Measurements from ENCODE around the gene KMT5B.
A peak's percentile ranks its signal among the peaks of the same experiment; 100 is the strongest.
"Not testable (repeated sequence)": the region's sequence is repeated elsewhere in the genome, so short reads cannot be mapped to it uniquely, and the experiment has no call there.

Gene KMT5B

GRCh38 chr11:68213135-68213515 lies at the start of gene KMT5B:
Gene KMT5B, minus strand, starts transcription at chr11:68213296. Its CDS starts 23,220 bp downstream, at chr11:68190076.
- DNase-seq (ENCODE audit: low read depth) = no peak

DNA sequence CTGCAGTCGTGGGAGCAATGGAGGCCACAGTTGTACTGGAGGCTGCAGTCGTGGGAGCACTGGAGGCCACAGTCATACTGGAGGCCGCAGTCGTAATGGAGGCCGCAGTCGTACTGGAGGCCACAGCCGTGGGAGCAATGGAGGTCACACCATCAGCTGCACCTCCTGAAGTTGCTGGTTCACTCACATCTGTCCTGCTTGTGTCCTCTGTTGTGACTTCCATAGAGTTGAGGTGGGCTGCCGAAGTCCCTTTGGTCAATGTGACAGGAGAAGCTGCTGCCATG lies 49.4 kb upstream of the KMT5B start:
- no peak for DNase-seq (ENCODE audit: low read depth)

- no peak for DNase-seq (ENCODE audit: low read depth)
Measured at GRCh38 chr11:68261749-68262543, 48.9 kb upstream of the KMT5B start.

DNA sequence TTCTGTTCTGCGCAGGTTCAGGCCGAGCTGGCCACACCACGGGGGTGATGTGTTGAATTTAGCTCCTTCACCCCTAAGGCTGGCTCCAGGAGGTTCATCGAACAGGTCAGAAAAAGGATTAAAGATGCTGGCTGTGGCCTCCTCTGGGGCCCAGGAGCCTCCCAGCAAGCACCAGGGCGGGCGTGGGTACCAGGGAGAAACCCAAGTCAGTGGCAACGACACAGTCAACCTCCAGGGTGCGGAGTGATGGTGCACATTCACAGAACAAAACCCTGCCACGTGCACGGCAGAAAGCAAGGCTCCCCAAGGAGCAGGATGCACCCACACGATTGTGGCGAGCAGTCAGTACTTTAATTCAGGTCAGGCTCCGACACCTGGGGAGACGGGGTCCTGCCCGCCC lies 47.9 kb upstream of the KMT5B start:
- no peak for DNase-seq (ENCODE audit: low read depth)

DNA sequence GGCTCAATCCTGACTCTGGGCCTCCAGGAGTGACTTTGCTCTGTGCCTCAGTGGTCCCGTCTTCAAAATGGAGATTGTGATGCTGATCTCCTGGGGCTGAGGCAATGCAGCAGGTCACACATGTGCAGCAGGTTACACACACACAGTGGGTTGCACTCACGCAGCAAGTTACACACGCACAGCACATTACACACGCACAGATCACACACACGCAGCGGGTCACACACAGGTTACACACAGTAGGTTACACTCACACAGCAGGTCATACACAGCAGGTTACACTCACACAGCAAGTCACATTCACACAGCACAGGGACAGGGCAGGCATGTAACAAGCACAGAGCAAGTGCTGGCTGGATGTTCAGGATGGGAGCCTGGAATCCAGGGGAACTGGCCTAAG lies 47.4 kb upstream of the KMT5B start:
- DNase-seq (ENCODE audit: low read depth) = no peak

GRCh38 chr11:68259122-68259959 lies 46.2 kb upstream of the KMT5B start:
- DNase-seq (ENCODE audit: low read depth) = no peak

DNA sequence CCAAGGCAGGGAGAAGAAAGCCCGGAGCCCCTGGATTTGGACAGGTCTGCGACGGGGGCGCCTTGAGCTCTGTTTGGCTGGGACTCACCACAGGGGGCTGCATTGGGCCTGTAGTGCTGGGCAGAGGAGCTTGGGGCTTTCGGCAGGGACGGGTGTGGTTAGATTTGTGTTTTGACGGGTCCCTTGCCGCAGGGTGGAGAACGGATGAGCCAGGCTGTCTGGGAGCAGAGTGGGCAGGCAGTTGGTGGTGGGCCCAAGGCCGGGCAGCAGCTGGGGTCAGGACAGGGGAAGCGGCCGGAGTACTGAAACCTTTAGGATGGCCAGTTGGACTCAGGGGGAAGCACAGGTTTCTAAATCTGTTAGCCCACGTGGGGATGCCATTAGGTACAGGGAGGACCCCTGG lies 45.3 kb upstream of the KMT5B start:
- DNase-seq (ENCODE audit: low read depth) = no peak

DNA sequence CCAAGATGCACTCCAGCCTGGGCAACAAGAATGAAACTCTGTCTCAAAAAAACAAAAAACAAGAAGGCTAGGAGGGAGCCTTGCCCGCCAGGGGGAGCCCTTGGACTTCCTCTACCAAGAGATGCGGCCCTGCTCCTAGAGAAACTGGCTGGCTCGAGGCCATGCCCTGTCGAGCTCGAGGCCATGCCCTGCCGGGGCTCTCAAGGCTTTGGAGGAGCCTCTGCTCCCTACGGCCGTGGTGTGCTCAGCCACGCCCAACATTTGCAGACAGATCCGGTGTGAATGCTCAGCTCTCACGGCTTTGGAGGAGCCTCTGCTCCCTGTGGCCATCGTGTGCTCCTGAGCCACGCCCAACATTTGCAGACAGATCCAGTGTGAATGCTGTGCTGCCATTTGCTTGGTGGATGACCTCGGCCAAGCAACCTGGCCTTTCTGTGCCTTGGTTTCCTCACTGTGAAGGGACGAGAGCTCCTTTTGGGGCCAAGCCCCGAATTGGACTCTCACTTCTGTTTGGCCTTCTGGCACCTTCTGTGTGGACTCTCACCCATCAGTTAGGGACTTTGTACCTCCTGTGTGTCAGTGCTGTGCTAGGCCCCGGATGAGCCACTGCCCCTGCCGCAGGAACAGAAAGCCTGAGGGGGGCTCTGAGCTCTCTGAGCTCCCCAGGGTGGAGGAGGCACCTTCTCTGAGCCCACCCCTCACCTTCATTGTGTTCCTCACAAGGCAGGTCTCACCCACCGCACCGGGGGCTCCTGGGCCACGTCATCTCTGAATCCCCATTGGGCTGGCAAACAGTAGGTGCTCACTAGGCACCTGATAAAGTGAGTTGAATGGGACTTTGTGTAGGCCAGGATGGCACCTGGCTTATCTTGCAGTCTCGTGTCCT lies 44.6 kb upstream of the KMT5B start:
- peak; percentile 82 for DNase-seq (ENCODE audit: low read depth)

GRCh38 chr11:68256331-68256741 lies 43.2 kb upstream of the KMT5B start:
- DNase-seq (ENCODE audit: low read depth) = no peak

GRCh38 chr11:68255526-68255925 lies 42.4 kb upstream of the KMT5B start:
- no peak for DNase-seq (ENCODE audit: low read depth)

DNA sequence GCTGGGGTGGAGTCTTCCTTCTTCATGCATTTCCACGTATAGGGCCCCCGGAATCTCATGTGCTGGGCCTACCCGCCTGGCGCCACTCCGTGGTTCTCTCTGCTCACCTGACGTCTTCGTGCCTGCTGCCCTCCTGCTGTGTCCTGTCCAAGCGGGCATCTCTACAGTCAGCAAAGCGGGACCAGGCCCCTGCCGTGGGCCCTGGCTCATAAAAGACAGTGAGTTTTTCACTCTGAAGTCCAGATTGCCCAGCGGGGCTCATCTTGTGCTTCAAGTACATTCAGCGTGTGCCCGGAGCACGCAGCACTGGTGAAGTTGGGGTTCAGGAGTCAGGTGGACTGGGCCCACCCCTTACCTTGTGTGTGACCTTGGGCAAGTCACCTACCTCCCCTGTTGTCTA lies 41.3 kb upstream of the KMT5B start:
- no peak for DNase-seq (ENCODE audit: low read depth)

DNA sequence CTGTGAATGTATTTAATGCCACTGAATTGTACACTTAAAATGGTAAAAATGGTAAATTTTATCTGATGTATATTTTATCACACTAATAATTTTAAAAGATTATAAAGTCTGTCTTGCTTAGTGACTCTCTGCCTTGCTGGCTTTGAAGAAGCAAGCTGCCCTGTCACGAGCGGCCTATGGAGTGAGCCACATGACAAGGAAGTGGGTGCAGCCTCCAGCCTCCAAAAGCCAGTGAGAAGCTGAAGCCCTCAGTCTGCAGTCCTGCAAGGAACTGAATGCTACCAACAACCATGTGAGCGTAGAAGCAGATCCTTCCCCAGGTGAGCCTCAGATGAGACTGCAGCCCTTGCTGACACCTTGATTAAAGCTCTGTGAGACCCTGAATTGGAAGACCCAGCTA lies 38.7 kb upstream of the KMT5B start:
- DNase-seq (ENCODE audit: low read depth) = no peak

DNA sequence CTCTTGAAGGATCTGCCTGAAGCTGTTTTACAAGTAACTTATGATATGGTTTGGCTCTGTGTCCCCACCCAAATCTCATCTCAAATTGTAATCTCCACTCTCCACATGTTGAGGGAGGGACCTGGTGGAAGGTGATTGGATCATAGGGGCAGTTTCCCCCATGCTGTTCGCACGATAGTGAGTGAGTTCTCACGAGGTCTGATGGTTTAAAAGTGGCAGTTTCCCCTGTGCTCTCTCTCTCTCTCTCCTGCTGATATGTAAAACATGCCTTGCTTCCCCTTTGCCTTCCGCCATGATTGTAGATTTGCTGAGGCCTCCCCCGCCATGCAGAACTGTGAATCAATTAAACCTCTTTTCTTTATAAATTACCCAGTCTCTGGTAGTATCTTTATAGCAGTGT lies 31.8 kb upstream of the KMT5B start:
- DNase-seq (ENCODE audit: low read depth) = not testable (repeated sequence)

DNA sequence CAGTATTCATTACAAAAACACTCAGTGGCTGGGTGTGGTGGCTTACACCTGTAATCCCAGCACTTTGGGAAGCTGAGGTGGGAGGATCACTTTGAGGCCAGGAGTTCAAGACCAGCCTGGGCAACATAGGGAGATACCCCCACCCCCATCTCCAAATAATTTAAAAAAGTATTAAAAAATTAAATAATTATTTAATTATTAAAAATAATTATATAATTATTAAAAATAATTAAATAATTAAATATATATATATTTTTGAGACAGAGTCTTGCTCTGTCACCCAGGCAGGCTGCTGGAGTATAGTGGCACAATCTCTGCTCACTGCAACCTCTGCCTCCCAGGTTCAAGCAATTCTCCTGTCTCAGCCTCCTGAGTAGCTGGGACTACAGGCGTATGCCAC lies 30.8 kb upstream of the KMT5B start:
- DNase-seq (ENCODE audit: low read depth) = not testable (repeated sequence)

DNA sequence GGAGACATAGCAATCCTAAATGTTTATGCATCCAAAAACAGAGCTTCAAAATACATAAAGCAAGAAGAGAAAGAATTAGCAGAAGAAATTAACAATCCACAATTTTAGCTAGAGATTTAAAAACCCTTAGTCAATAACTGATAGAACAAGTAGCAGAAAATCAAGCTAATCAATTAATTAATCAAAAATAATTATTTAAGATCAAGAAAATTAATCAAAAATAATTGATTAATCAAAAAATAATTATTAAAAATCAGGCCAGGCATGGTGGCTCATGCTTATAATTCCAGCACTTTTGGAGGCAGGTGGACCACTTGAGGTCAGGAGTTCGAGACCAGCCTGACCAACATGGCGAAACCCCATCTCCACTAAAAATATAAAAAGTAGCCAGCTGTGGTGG lies 29.5 kb upstream of the KMT5B start:
- DNase-seq (ENCODE audit: low read depth) = no peak

- no peak for DNase-seq (ENCODE audit: low read depth)
Measured at GRCh38 chr11:68231621-68232020, 18.5 kb upstream of the KMT5B start.

DNA sequence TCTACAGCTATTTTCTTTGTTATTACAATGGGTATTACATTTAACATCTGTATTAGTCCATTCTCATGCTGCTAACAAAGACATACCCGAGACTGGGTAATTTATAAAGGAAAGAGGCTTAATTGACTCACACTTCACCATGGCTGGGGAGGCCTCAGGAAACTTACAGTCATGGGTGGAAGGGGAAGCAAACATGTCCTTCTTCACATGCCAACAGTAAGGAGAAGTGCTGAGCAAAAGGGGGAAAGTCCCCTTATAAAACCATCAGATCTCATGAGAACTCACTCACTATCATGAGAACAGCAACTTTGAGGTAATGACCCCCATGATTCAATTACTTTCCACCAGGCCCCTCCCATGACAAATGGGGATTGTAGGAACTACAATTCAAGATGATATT lies 16.5 kb upstream of the KMT5B start:
- no peak for DNase-seq (ENCODE audit: low read depth)

DNA sequence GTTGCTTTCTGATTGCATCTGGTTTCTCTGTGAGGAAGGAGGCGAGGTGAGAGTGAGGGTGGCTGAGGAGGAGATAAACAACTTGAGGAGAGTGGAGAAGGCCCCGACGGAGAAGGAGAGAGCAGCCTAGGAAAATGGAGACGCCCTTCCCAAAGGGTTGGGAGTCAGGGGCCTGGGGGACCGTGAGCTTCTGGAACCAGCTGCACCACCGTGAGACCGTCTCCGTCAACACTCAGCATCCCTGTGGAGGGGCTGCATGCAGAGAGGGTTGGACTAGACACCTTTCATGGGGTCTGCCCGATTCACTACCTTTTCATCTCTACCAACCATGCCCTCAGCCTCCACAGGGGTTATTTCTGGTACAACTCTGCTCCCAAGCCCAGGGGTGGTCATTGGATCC lies 13.3 kb upstream of the KMT5B start:
- DNase-seq (ENCODE audit: low read depth) = no peak

- DNase-seq (ENCODE audit: low read depth) = no peak
Measured at GRCh38 chr11:68224606-68225005, 11.5 kb upstream of the KMT5B start.

GRCh38 chr11:68223275-68223674 lies 10.2 kb upstream of the KMT5B start:
- no peak for DNase-seq (ENCODE audit: low read depth)

DNA sequence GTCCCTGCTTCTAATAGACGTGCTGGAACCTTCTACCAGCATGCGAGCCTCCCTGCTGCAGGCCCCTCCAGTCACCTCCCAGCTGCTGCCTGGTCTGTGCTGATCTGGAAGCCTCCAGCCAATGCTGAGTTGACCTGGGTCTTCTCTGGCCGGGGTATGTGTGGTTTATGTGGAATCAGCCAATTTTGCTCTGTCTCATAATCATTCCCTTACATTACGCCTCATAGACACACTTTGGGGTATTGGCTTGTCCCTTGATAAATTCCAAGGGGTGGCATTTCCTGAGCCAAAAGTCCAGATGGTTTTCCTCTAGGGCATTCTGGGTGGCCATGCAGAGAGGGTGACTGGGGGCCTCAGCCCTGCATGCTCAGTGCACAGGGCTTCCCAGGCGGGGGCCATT lies 8.3 kb upstream of the KMT5B start:
- DNase-seq (ENCODE audit: low read depth) = no peak

GRCh38 chr11:68216171-68216938 lies 3.3 kb upstream of the KMT5B start:
- DNase-seq (ENCODE audit: low read depth) = no peak

All from activated T-helper 1 cell treated with Interleukin-2 at 50 U/mL for 16 hours (primary cell).